Coronary artery (tissue), 2 donors: Measurements from ENCODE around the gene C4orf54.

Experiments used
- DNase-seq: peaks from one replicate; pipeline ENCODE4 v3.0.0-alpha.2; 2017; ENCODE audit warnings: low spot score
- H3K27ac ChIP-seq, 2 donors: fragments of 200-600 bp; sonication (generic); one replicate each; pipeline ENCODE4 v1.5.1; 2016 to 2019
- H3K4me3 ChIP-seq: fragments of 200-600 bp; sonication (generic); 2 replicates; pipeline ENCODE4 v1.5.1; 2016; ENCODE audit warnings: mild to moderate bottlenecking, moderate library complexity
- TF ChIP-seq, protein P1 (sequence below): fragments of 200-600 bp; sonication (generic); IDR thresholded peaks from one replicate; pipeline ENCODE4 v1.5.1; 2019; ENCODE audit warnings: antibody characterized with exemption

The C4orf54 gene

DNA sequence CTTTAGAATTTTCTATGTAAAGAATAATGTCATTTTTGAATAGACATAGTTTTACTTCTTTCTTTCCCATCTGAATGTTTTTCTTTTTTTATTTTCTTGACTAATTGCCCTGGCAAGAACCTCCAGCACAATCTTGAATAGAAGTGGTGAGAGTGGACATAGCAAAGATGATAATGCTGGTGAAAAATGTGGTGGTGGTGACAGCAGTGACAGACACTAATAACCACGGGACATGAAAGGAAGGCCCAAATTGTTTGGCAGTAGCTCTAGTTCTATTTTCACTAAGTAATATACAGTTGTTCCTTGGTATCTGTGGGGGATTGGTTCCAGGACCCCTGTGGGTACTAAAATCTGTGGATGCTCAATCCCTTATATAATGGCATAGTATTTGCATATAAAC lies 29.6 kb downstream of the C4orf54 start:
- TF ChIP-seq, protein P1, sequence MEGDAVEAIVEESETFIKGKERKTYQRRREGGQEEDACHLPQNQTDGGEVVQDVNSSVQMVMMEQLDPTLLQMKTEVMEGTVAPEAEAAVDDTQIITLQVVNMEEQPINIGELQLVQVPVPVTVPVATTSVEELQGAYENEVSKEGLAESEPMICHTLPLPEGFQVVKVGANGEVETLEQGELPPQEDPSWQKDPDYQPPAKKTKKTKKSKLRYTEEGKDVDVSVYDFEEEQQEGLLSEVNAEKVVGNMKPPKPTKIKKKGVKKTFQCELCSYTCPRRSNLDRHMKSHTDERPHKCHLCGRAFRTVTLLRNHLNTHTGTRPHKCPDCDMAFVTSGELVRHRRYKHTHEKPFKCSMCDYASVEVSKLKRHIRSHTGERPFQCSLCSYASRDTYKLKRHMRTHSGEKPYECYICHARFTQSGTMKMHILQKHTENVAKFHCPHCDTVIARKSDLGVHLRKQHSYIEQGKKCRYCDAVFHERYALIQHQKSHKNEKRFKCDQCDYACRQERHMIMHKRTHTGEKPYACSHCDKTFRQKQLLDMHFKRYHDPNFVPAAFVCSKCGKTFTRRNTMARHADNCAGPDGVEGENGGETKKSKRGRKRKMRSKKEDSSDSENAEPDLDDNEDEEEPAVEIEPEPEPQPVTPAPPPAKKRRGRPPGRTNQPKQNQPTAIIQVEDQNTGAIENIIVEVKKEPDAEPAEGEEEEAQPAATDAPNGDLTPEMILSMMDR: no peak
- Histone ChIP-seq H3K4me3 (no peak overlapping the region), H3K27ac (no peak overlapping the region)
- DNase-seq: no peak

- TF ChIP-seq, protein P1: no peak
- no peak for DNase-seq
- no peak overlapping the region for H3K27ac ChIP-seq
- no peak overlapping the region for H3K4me3 ChIP-seq
These were observed 32.3 kb downstream of the C4orf54 start for GRCh38 chr4:99625369-99625768.

- TF ChIP-seq, protein P1: no peak
- no peak overlapping the region for H3K27ac ChIP-seq
- DNase-seq: no peak
These were observed 33.4 kb downstream of the C4orf54 start for GRCh38 chr4:99624141-99624719.

GRCh38 chr4:99622341-99622740 lies 35.3 kb downstream of the C4orf54 start:
- H3K27ac ChIP-seq: no peak overlapping the region
- TF ChIP-seq, protein P1: no peak
- H3K4me3 ChIP-seq: no peak overlapping the region
- no peak for DNase-seq

More at GRCh38 chr4:99624141-99624719, 33.4 kb downstream of the C4orf54 start:
- H3K4me3 ChIP-seq: no peak overlapping the region

GRCh38 chr4:99617374-99617773 lies 40.3 kb downstream of the C4orf54 start:
- no peak for DNase-seq

GRCh38 chr4:99615170-99615820 lies 42.3 kb downstream of the C4orf54 start:
- H3K4me3 ChIP-seq: no peak overlapping the region
- DNase-seq: no peak
- TF ChIP-seq, protein P1: no peak
- no peak overlapping the region for H3K27ac ChIP-seq

More at GRCh38 chr4:99617374-99617773, 40.3 kb downstream of the C4orf54 start:
- TF ChIP-seq, protein P1: no peak
- no peak overlapping the region for H3K27ac ChIP-seq
- H3K4me3 ChIP-seq: no peak overlapping the region

DNA sequence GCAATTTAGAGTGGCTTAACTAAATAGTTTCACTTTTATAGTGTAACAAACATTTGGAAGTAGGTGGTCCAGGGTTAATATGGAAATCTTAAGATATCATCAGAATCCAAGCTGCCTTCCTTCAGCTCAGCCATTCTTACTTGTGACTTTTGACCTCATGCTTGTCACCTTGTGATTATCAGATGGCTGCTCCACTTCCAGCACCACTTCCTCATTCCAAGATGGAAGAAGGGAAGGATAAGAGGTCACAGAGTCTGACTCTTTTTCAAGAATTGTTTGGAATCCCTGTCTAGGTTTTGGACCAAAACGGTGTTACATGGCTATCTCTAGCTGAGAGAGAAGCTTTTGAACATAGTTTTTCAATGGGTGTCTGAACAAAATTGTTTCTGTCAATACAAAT lies 43.1 kb downstream of the C4orf54 start:
- H3K27ac ChIP-seq: no peak overlapping the region
- H3K4me3 ChIP-seq: no peak overlapping the region
- DNase-seq: no peak
- TF ChIP-seq, protein P1: no peak
